GM12872 (cell line): Measurements from ENCODE around the gene PPP3CA.

ENCODE experiments used
- TF ChIP-seq, protein P1 (sequence below): IDR thresholded peaks from 3 replicates; pipeline ENCODE4 v1.5.1; 2011; ENCODE audit warnings: low read depth, mild to moderate bottlenecking, low read length, moderate library complexity; ENCODE audit not compliant: insufficient read depth

Gene PPP3CA

DNA sequence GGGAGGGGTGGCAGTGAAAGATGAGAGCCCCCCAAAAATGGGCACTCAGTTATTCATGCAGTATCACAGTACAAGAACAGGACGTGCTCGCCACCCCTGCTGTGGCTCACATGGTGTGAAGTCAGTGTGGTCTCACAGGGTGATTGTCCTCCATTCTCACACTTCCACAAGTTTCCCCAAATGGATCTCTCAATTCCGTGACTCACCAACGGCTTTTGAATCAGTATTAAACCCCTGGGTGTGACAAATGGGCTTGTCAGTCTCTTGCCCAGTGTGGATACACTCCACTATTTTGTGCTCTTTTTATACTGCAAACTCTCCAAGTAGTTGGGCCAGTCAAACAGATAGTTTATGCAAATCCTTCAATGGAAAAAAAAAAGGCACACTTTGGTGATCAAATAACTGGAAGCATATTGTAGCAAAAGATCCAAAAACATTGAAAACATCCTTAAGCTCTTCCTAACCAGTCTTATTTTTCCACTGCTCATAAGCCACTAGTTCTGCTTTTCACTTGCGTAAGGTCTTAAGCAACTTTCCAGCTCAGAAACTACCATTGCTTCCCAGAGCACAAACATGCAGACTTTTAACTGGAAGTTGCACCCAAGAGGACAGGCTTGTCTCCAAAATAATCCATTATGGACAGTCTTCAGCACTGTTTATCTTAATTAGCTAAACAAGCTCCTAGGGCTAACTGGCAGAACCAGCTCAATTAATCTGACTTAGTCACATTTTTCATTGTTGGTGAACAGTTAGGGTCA lies 365.7 kb downstream of the PPP3CA start:
- TF ChIP-seq, protein P1, sequence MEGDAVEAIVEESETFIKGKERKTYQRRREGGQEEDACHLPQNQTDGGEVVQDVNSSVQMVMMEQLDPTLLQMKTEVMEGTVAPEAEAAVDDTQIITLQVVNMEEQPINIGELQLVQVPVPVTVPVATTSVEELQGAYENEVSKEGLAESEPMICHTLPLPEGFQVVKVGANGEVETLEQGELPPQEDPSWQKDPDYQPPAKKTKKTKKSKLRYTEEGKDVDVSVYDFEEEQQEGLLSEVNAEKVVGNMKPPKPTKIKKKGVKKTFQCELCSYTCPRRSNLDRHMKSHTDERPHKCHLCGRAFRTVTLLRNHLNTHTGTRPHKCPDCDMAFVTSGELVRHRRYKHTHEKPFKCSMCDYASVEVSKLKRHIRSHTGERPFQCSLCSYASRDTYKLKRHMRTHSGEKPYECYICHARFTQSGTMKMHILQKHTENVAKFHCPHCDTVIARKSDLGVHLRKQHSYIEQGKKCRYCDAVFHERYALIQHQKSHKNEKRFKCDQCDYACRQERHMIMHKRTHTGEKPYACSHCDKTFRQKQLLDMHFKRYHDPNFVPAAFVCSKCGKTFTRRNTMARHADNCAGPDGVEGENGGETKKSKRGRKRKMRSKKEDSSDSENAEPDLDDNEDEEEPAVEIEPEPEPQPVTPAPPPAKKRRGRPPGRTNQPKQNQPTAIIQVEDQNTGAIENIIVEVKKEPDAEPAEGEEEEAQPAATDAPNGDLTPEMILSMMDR, result no peak

DNA sequence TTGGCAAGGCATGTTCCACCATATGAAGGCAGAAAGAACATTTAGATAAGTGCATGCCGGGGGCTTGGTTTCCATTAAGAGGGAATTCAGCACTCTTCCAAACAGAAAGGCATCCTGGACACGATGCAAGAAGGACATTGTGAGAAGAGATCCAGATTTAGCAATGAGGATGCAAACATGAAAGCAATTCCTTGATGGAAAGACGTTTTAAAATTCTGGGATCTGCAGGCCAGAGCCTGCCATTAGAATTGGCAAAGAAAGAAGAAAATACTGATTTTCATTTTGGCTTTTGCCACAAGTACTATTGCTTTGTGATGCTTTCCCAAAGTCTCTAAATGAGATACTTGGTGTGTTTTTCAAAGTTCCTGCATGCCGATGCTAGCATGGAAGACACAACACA lies 367.6 kb downstream of the PPP3CA start:
- TF ChIP-seq, protein P1, result no peak

DNA sequence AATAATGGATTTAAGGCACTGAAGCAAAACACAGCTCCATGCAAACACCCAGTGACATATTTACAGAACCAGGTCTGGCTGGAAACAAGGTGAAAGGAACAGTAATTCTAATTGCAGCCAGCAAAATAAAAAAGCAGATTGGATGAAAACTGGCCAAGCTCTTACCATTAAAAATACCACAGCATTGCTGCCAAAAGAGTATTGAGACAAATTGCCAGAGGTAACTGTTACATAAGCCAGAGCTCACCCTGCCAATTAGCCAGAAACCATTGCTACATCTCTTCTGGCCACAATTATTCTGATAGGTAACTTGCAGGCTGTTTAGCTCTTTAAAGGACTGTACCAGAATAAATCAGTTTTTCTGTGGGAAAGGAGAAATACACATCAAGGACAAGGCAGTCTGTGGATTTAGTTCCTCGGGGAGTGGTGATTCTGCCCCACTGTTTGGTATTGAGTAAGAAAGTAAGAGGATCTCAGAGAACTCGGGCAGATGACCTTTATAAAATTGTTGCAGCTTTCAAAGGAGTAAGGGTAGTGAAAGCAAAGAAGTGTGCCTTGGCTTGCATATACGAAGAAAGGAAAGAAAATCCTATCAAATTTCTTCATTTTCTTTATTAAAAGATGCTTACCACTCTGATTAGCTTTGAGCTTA lies 369.5 kb downstream of the PPP3CA start:
- TF ChIP-seq, protein P1, result no peak

DNA sequence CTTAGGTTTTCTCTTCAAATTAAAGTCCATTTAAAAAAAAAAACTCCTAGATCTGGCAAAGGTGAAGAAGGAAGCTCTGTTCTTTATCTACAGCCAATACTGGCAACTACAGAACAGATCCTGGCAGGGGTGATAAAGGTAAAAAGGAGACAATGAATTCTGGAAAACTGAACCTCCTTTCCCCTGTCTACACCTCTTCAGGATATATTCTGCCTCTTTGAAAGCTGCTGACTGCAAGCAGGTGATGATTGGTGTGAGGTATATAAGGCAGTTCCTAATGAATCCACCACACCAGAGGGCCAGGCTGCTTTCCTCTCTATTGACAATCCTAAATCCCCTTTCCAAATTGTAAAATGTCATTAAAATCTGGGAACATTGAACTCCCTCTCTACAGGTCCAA lies 370.1 kb downstream of the PPP3CA start:
- TF ChIP-seq, protein P1, result no peak
